Suprapubic skin (tissue), 4 donors: ENCODE results near the gene RERE.

Experiments used
- POLR2A ChIP-seq, 2 donors: fragments of 450-650 bp; IDR thresholded peaks; one replicate each; pipeline ENCODE4 v1.6.1; 2017; ENCODE audit warnings: antibody characterized with exemption in 2 of 2, mild to moderate bottlenecking in 2 of 2, moderate library complexity in 2 of 2
- POLR2AphosphoS5 ChIP-seq, 3 donors: sonication (generic); formaldehyde crosslinking; IDR thresholded peaks; one replicate each; pipeline ENCODE4 v1.6.1; 2017; ENCODE audit warnings: antibody characterized with exemption in 3 of 3
- TF ChIP-seq, protein P1 (sequence below), 2 donors: fragments of 200-600 bp in 1 of 2; fragments of 450-650 bp in 1 of 2; sonication (generic) in 1 of 2; IDR thresholded peaks; one replicate each; pipeline ENCODE4 v1.5.1; 2016 to 2019; ENCODE audit warnings: antibody characterized with exemption in 2 of 2, mild to moderate bottlenecking in 1 of 2, moderate library complexity in 1 of 2

- TF ChIP-seq, protein P1, sequence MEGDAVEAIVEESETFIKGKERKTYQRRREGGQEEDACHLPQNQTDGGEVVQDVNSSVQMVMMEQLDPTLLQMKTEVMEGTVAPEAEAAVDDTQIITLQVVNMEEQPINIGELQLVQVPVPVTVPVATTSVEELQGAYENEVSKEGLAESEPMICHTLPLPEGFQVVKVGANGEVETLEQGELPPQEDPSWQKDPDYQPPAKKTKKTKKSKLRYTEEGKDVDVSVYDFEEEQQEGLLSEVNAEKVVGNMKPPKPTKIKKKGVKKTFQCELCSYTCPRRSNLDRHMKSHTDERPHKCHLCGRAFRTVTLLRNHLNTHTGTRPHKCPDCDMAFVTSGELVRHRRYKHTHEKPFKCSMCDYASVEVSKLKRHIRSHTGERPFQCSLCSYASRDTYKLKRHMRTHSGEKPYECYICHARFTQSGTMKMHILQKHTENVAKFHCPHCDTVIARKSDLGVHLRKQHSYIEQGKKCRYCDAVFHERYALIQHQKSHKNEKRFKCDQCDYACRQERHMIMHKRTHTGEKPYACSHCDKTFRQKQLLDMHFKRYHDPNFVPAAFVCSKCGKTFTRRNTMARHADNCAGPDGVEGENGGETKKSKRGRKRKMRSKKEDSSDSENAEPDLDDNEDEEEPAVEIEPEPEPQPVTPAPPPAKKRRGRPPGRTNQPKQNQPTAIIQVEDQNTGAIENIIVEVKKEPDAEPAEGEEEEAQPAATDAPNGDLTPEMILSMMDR (IDR thresholded peaks at IDR 0.05), result no peak
- TF ChIP-seq POLR2A (IDR thresholded peaks at IDR 0.05), result no peak
- TF ChIP-seq POLR2AphosphoS5 (IDR thresholded peaks at IDR 0.05), result no peak
These were observed 428.5 kb downstream of the RERE start for GRCh38 chr1:8388732-8389562.
